WTC11 (cell line): ENCODE data around the gene FAM24A. TPM values are rescaled to one million over a fixed set of nuclear protein-coding genes. Genes with fewer than 3 reads are reported as not detected.
A peak's percentile ranks its signal among the peaks of the same experiment; 100 is the strongest.

Source experiments
- CBFB ChIP-seq: sonication (generic); formaldehyde crosslinking; IDR thresholded peaks from 2 replicates; pipeline ENCODE4 v1.8.1; 2022; ENCODE audit warnings: mild to moderate bottlenecking, low read depth, missing genetic modification reagents
- CTCF ChIP-seq: fragments of 200-600 bp; IDR thresholded peaks from 2 replicates; pipeline ENCODE4 v1.8.0; 2022; ENCODE audit warnings: antibody characterized with exemption
- E2F1 ChIP-seq: sonication (generic); formaldehyde crosslinking; IDR thresholded peaks from 2 replicates; pipeline ENCODE4 v1.8.0; 2022; ENCODE audit warnings: mild to moderate bottlenecking, missing genetic modification reagents
- GRHL2 ChIP-seq: fragments of 250-450 bp; sonication (Bioruptor Pico); IDR thresholded peaks from 2 replicates; pipeline ENCODE4 v1.8.0; 2022; ENCODE audit warnings: mild to moderate bottlenecking, moderate library complexity; ENCODE audit not compliant: insufficient replicate concordance, severe bottlenecking
- MYBL2 ChIP-seq: sonication (generic); formaldehyde crosslinking; IDR thresholded peaks from 2 replicates; pipeline ENCODE4 v1.8.1; 2023; ENCODE audit warnings: mild to moderate bottlenecking, moderate library complexity, missing genetic modification reagents
- NFYB ChIP-seq: sonication (generic); formaldehyde crosslinking; conservative IDR thresholded peaks from 2 replicates; pipeline ENCODE4 v1.8.0; 2022; ENCODE audit warnings: low read depth, missing genetic modification reagents
- RELA ChIP-seq: sonication (generic); formaldehyde crosslinking; IDR thresholded peaks from 2 replicates; pipeline ENCODE4 v1.8.1; 2022; ENCODE audit warnings: missing genetic modification reagents, mild to moderate bottlenecking, borderline replicate concordance
- RORB ChIP-seq: fragments of 250-450 bp; sonication (Bioruptor Pico); IDR thresholded peaks from 2 replicates; pipeline ENCODE4 v1.9.0; 2021; ENCODE audit warnings: mild to moderate bottlenecking
- SMAD4 ChIP-seq: sonication (generic); formaldehyde crosslinking; IDR thresholded peaks from 2 replicates; pipeline ENCODE4 v1.8.0; 2022; ENCODE audit warnings: mild to moderate bottlenecking, missing genetic modification reagents
- TEAD1 ChIP-seq: sonication (generic); formaldehyde crosslinking; IDR thresholded peaks from 2 replicates; pipeline ENCODE4 v1.8.0; 2022; ENCODE audit warnings: mild to moderate bottlenecking, missing genetic modification reagents
- TP53 ChIP-seq: sonication (generic); formaldehyde crosslinking; IDR thresholded peaks from 2 replicates; pipeline ENCODE4 v1.8.1; 2023; ENCODE audit warnings: mild to moderate bottlenecking, missing genetic modification reagents
- ZBTB43 ChIP-seq: sonication (generic); formaldehyde crosslinking; IDR thresholded peaks from 2 replicates; pipeline ENCODE4 v1.8.1; 2023; ENCODE audit warnings: mild to moderate bottlenecking, missing genetic modification reagents
- ZNF317 ChIP-seq: sonication (generic); formaldehyde crosslinking; IDR thresholded peaks from 2 replicates; pipeline ENCODE4 v1.8.1; 2023; ENCODE audit warnings: low read depth, mild to moderate bottlenecking, moderate library complexity, missing genetic modification reagents, borderline replicate concordance
- ZNF396 ChIP-seq: fragments of 250-450 bp; sonication (Bioruptor Pico); IDR thresholded peaks from 2 replicates; pipeline ENCODE4 v1.8.0; 2021; ENCODE audit warnings: mild to moderate bottlenecking, moderate library complexity, borderline replicate concordance
- ZNF532 ChIP-seq: fragments of 250-450 bp; sonication (Bioruptor Pico); IDR thresholded peaks from 2 replicates; pipeline ENCODE4 v1.9.0; 2021; ENCODE audit warnings: mild to moderate bottlenecking, borderline replicate concordance
- ZSCAN18 ChIP-seq: fragments of 250-450 bp; sonication (Bioruptor Pico); IDR thresholded peaks from 2 replicates; pipeline ENCODE4 v2.1.2; 2022; ENCODE audit warnings: mild to moderate bottlenecking, moderate library complexity
- total RNA-seq: library from RNA; stranded (reverse); gene quantifications from 3 replicates; pipeline ENCODE4 v1.2.3, GENCODE V29; 2021
- TF ChIP-seq, protein P1 (sequence below): fragments of 250-450 bp; sonication (Bioruptor Pico); IDR thresholded peaks from 2 replicates; pipeline ENCODE4 v1.9.0; 2021; ENCODE audit warnings: moderate library complexity, mild to moderate bottlenecking, inconsistent platforms, borderline replicate concordance
- TF ChIP-seq, protein P2 (sequence below): sonication (generic); formaldehyde crosslinking; IDR thresholded peaks from 2 replicates; pipeline ENCODE4 v1.8.0; 2023; ENCODE audit warnings: missing genetic modification reagents
- TF ChIP-seq, protein P3 (sequence below): sonication (generic); formaldehyde crosslinking; IDR thresholded peaks from 2 replicates; pipeline ENCODE4 v1.8.1; 2023; ENCODE audit warnings: mild to moderate bottlenecking, missing genetic modification reagents
- TF ChIP-seq, protein P4 (sequence below): sonication (generic); formaldehyde crosslinking; IDR thresholded peaks from 2 replicates; pipeline ENCODE4 v1.8.0; 2022; ENCODE audit warnings: mild to moderate bottlenecking, missing genetic modification reagents

The FAM24A gene
- total RNA-seq, 1 experiment from 2014 or later = not detected

DNA sequence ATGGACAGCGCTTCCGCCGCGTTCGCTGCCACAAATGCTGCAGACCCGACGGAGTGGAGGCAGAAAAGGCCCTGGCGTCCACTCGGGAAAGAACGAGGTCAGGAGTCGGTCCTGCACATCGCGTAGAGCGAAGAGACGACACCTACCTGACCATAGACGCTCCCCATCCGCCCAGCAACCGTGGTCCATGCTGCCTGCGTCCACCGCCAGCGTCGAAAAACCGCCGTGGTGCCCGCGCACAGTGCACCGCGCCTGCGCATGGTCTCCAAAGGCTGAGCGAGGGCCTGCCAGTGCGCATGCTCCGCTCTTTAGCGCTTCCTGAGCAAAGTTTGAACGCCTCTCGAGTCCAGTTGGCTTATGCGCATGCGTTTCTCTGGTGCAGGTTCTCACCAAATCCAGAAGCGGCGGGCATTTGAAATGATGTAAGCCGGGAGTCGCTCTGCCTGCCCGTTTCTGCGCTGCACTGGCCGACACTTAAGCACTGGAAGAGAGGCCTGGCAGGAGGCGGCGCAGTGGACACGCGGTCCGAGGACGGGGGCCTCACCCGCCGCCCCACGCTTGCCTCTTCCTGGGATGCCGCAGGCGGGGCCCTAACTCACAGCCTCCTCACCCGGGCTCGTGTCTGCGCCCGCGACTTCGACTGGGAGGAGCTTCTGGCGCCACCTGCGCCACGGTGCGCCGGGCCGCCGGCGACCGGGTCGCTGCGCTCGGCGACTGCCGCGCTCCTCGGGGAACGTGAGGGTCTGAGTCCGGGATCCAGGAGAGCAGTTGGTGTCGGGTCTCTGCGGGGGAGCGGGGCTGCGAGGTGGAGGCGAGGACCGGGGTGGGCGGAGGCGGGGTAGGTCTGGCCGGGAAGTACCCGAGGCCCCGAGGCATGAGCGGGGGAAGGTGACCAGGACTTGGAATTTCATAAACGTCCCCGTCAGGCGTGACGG is 30.8 kb upstream of the FAM24A start, which contains the start of gene FAM24B (continued):
- TF ChIP-seq CTCF (no peak), ZBTB43 (peak; percentile 77), SMAD4 (no peak), RORB (CRISPR knock-in tag) (no peak), ZNF396 (CRISPR knock-in tag) (no peak), ZNF532 (CRISPR knock-in tag) (no peak), NFYB (0 out of 2 replicates have a peak, but pooled peaks have one; percentile 29), GRHL2 (CRISPR knock-in tag) (no peak), E2F1 (CRISPR knock-in tag) (peak; percentile 75; the same call in 1 of the 2 replicates), MYBL2 (CRISPR knock-in tag) (0 out of 2 replicates have a peak, but pooled peaks have one; percentile 48), TEAD1 (CRISPR knock-in tag) (no peak; the same call in 1 of the 2 replicates), TP53 (CRISPR knock-in tag) (peak; percentile 77; the same call in 1 of the 2 replicates), CBFB (CRISPR knock-in tag) (no peak), RELA (CRISPR knock-in tag) (peak; percentile 0; the same call in 1 of the 2 replicates), ZNF317 (CRISPR knock-in tag) (peak; percentile 22; the same call in 1 of the 2 replicates), ZSCAN18 (CRISPR knock-in tag) (no peak)
- TF ChIP-seq, protein P1, sequence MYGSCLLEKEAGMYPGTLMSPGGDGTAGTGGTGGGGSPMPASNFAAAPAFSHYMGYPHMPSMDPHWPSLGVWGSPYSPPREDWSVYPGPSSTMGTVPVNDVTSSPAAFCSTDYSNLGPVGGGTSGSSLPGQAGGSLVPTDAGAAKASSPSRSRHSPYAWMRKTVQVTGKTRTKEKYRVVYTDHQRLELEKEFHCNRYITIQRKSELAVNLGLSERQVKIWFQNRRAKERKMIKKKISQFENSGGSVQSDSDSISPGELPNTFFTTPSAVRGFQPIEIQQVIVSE (CRISPR knock-in tag) = no peak
- TF ChIP-seq, protein P2, sequence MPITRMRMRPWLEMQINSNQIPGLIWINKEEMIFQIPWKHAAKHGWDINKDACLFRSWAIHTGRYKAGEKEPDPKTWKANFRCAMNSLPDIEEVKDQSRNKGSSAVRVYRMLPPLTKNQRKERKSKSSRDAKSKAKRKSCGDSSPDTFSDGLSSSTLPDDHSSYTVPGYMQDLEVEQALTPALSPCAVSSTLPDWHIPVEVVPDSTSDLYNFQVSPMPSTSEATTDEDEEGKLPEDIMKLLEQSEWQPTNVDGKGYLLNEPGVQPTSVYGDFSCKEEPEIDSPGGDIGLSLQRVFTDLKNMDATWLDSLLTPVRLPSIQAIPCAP = peak; percentile 66; the same call in 1 of the 2 replicates
- TF ChIP-seq, protein P3, sequence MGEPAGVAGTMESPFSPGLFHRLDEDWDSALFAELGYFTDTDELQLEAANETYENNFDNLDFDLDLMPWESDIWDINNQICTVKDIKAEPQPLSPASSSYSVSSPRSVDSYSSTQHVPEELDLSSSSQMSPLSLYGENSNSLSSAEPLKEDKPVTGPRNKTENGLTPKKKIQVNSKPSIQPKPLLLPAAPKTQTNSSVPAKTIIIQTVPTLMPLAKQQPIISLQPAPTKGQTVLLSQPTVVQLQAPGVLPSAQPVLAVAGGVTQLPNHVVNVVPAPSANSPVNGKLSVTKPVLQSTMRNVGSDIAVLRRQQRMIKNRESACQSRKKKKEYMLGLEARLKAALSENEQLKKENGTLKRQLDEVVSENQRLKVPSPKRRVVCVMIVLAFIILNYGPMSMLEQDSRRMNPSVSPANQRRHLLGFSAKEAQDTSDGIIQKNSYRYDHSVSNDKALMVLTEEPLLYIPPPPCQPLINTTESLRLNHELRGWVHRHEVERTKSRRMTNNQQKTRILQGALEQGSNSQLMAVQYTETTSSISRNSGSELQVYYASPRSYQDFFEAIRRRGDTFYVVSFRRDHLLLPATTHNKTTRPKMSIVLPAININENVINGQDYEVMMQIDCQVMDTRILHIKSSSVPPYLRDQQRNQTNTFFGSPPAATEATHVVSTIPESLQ (CRISPR knock-in tag) = no peak
- TF ChIP-seq, protein P4, sequence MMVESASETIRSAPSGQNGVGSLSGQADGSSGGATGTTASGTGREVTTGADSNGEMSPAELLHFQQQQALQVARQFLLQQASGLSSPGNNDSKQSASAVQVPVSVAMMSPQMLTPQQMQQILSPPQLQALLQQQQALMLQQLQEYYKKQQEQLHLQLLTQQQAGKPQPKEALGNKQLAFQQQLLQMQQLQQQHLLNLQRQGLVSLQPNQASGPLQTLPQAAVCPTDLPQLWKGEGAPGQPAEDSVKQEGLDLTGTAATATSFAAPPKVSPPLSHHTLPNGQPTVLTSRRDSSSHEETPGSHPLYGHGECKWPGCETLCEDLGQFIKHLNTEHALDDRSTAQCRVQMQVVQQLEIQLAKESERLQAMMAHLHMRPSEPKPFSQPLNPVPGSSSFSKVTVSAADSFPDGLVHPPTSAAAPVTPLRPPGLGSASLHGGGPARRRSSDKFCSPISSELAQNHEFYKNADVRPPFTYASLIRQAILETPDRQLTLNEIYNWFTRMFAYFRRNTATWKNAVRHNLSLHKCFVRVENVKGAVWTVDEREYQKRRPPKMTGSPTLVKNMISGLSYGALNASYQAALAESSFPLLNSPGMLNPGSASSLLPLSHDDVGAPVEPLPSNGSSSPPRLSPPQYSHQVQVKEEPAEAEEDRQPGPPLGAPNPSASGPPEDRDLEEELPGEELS = peak; percentile 81
